ENCODE measurements around the gene STRA8. TPM values are rescaled to one million over a fixed set of nuclear protein-coding genes. Genes with fewer than 3 reads are reported as not detected.

The STRA8 gene
- total and polyA plus RNA-seq, 3 donors from 2014 or later, result 0.87 to 3.5 (median 1.4) TPM

- Histone ChIP-seq H3K27ac (no peak overlapping the region), H3K36me3 (ENCODE audit: low read depth, missing control alignments) (no peaks in the 10 kb centered on the region), H3K9me3 (no peaks in the 10 kb centered on the region), H3K4me3 (no peak overlapping the region), H3K27me3 (no peaks in the 10 kb centered on the region), H3K4me1 (peaks cover 15% of the 10 kb centered on the region)
- WGBS, 2 donors, result 86 to 90% methylated on average over 10 to 12 of the region's 12 CpGs
- TF ChIP-seq POLR2A (IDR thresholded peaks at IDR 0.05) (no peak), CTCF (IDR thresholded peaks at IDR 0.05) (no peak)
- no peak for DNase-seq
- intact Hi-C loops (cut with DNase I; ENCODE audit: low total_unique reads), result no loop called here
These were observed 46.8 kb upstream of the STRA8 start for GRCh38 chr7:135186841-135187253.

GRCh38 chr7:135188298-135188984, 45.2 kb upstream of the STRA8 start:
- Histone ChIP-seq H3K4me3 (no peak overlapping the region), H3K27me3 (no peaks in the 10 kb centered on the region), H3K4me1 (peaks cover 22% of the 10 kb centered on the region), H3K36me3 (ENCODE audit: low read depth, missing control alignments) (no peaks in the 10 kb centered on the region), H3K27ac (no peak overlapping the region), H3K9me3 (no peaks in the 10 kb centered on the region)
- TF ChIP-seq CTCF (IDR thresholded peaks at IDR 0.05), result no peak
- no peak for TF ChIP-seq POLR2A (IDR thresholded peaks at IDR 0.05)
- no peak for DNase-seq
- intact Hi-C loops (cut with DNase I; ENCODE audit: low total_unique reads), result no loop called here
- 90 to 92% methylated on average over 2 to 12 of the region's 12 CpGs for WGBS, 2 donors

- H3K27ac ChIP-seq, result peak overlapping the region in 1 of 2 donors; percentile 36
- no peak for DNase-seq
- WGBS, 2 donors, result 70 to 85% methylated on average over 6 of the region's 6 CpGs
- H3K4me3 ChIP-seq, result no peak overlapping the region
- H3K9me3 ChIP-seq, result no peaks in the 10 kb centered on the region
- H3K4me1 ChIP-seq, result peaks cover 25% of the 10 kb centered on the region
- H3K27me3 ChIP-seq, result no peaks in the 10 kb centered on the region
- no peaks in the 10 kb centered on the region for H3K36me3 ChIP-seq (ENCODE audit: low read depth, missing control alignments)
- intact Hi-C loops (cut with DNase I; ENCODE audit: low total_unique reads), result no loop called here
- TF ChIP-seq POLR2A (IDR thresholded peaks at IDR 0.05) (no peak), CTCF (IDR thresholded peaks at IDR 0.05) (no peak)
These were observed 44.4 kb upstream of the STRA8 start for GRCh38 chr7:135189221-135189662.

- Histone ChIP-seq H3K9me3 (no peaks in the 10 kb centered on the region), H3K36me3 (ENCODE audit: low read depth, missing control alignments) (no peaks in the 10 kb centered on the region), H3K4me1 (peaks cover 25% of the 10 kb centered on the region), H3K27ac (peak overlapping the region in 1 of 2 donors; percentile 36), H3K27me3 (no peaks in the 10 kb centered on the region), H3K4me3 (no peak overlapping the region)
- peak; percentile 43 for DNase-seq
- intact Hi-C loops (cut with DNase I; ENCODE audit: low total_unique reads), result no loop called here
- 39 to 46% methylated on average over 4 of the region's 4 CpGs for WGBS, 2 donors
- TF ChIP-seq CTCF (IDR thresholded peaks at IDR 0.05) (no peak), POLR2A (IDR thresholded peaks at IDR 0.05) (no peak)
These were observed 43.7 kb upstream of the STRA8 start for GRCh38 chr7:135189961-135190360.

- no peak for DNase-seq
- Histone ChIP-seq H3K4me1 (peaks cover 25% of the 10 kb centered on the region), H3K27ac (peak overlapping the region in 1 of 2 donors; percentile 36), H3K4me3 (no peak overlapping the region), H3K27me3 (no peaks in the 10 kb centered on the region), H3K9me3 (no peaks in the 10 kb centered on the region), H3K36me3 (ENCODE audit: low read depth, missing control alignments) (no peaks in the 10 kb centered on the region)
- TF ChIP-seq CTCF (IDR thresholded peaks at IDR 0.05), result no peak
- TF ChIP-seq POLR2A (IDR thresholded peaks at IDR 0.05), result no peak
- intact Hi-C loops (cut with DNase I; ENCODE audit: low total_unique reads), result no loop called here
These were observed 42.9 kb upstream of the STRA8 start for GRCh38 chr7:135190703-135191102.
